GM21619 (cell line): ENCODE data around the gene USP47.

Experiments
- ATAC-seq: cut with Tn5 transposase; IDR thresholded peaks from one replicate; pipeline ENCODE4 v1.9.1; 2021; ENCODE audit not compliant: unreplicated experiment

Gene USP47

GRCh38 chr11:11937433-11937832 is 95.7 kb downstream of the USP47 start:
- ATAC-seq, result no peak

- ATAC-seq, result no peak
Observed at GRCh38 chr11:11937957-11938356, 96.2 kb downstream of the USP47 start.

- no peak for ATAC-seq
Observed at GRCh38 chr11:11940551-11940950, 98.8 kb downstream of the USP47 start.

- ATAC-seq, result no peak
Observed at GRCh38 chr11:11942668-11943067, 100.9 kb downstream of the USP47 start.

GRCh38 chr11:11944444-11944843 is 102.7 kb downstream of the USP47 start:
- ATAC-seq, result no peak

GRCh38 chr11:11946180-11946579 is 104.4 kb downstream of the USP47 start:
- ATAC-seq, result no peak

GRCh38 chr11:11946878-11947277 is 105.1 kb downstream of the USP47 start:
- ATAC-seq, result no peak

- ATAC-seq, result no peak
Observed at GRCh38 chr11:11947825-11948224, 106.1 kb downstream of the USP47 start.

GRCh38 chr11:11948242-11948947 is 106.6 kb downstream of the USP47 start:
- no peak for ATAC-seq

- no peak for ATAC-seq
Observed at GRCh38 chr11:11949482-11949881, 107.7 kb downstream of the USP47 start.

- ATAC-seq, result no peak
Observed at GRCh38 chr11:11952036-11952435, 110.3 kb downstream of the USP47 start.

GRCh38 chr11:11956006-11956405 is 114.2 kb downstream of the USP47 start:
- ATAC-seq, result no peak

- no peak for ATAC-seq
Observed at GRCh38 chr11:11958403-11959231, 116.8 kb downstream of the USP47 start.

- no peak for ATAC-seq
Observed at GRCh38 chr11:11959601-11960000, 117.8 kb downstream of the USP47 start.

GRCh38 chr11:11960687-11961086 is 118.9 kb downstream of the USP47 start:
- ATAC-seq, result no peak

GRCh38 chr11:11961399-11962028 is 119.7 kb downstream of the USP47 start:
- no peak for ATAC-seq

GRCh38 chr11:11963067-11963466 is 121.3 kb downstream of the USP47 start:
- no peak for ATAC-seq

GRCh38 chr11:11963842-11964773 is 122.3 kb downstream of the USP47 start:
- ATAC-seq, result no peak

GRCh38 chr11:11964774-11965150 is 123.0 kb downstream of the USP47 start:
- ATAC-seq, result no peak

- ATAC-seq, result no peak
Observed at GRCh38 chr11:11965192-11965591, 123.4 kb downstream of the USP47 start.
